Pons (tissue), 1 donor: ENCODE results near the gene ZNF609.
"Not testable (repeated sequence)": the region's sequence is repeated elsewhere in the genome, so short reads cannot be mapped to it uniquely, and the experiment has no call there.

Source experiments
- DNase-seq: peaks from one replicate; pipeline ENCODE4 v3.0.0-alpha.2; 2016; ENCODE audit warnings: low spot score

Gene ZNF609

GRCh38 chr15:64455961-64456371 is 4.4 kb upstream of the ZNF609 start:
- DNase-seq = peak; percentile 71

GRCh38 chr15:64456634-64457108 is 3.7 kb upstream of the ZNF609 start:
- no peak for DNase-seq

GRCh38 chr15:64459066-64459781 is 1.2 kb upstream of the ZNF609 start:
- DNase-seq = no peak

- DNase-seq = peak; percentile 87
Observed at GRCh38 chr15:64460724-64461720, 644 bp downstream of the ZNF609 start.

- peak; percentile 67 for DNase-seq
Observed at GRCh38 chr15:64461721-64462162, 1.4 kb downstream of the ZNF609 start.

GRCh38 chr15:64462492-64462891 is 2.1 kb downstream of the ZNF609 start:
- DNase-seq = no peak

GRCh38 chr15:64464276-64465005 is 4.1 kb downstream of the ZNF609 start:
- DNase-seq = no peak

GRCh38 chr15:64466408-64467141 is 6.2 kb downstream of the ZNF609 start:
- no peak for DNase-seq

GRCh38 chr15:64472161-64472560 is 11.8 kb downstream of the ZNF609 start:
- no peak for DNase-seq

GRCh38 chr15:64474846-64475245 is 14.5 kb downstream of the ZNF609 start:
- no peak for DNase-seq

- no peak for DNase-seq
Observed at GRCh38 chr15:64476550-64476949, 16.2 kb downstream of the ZNF609 start.

GRCh38 chr15:64478863-64479262 is 18.5 kb downstream of the ZNF609 start:
- DNase-seq = no peak

GRCh38 chr15:64480891-64481290 is 20.5 kb downstream of the ZNF609 start:
- no peak for DNase-seq

- DNase-seq = no peak
Observed at GRCh38 chr15:64483749-64484148, 23.4 kb downstream of the ZNF609 start.

- no peak for DNase-seq
Observed at GRCh38 chr15:64485796-64486195, 25.4 kb downstream of the ZNF609 start.

- DNase-seq = peak; percentile 75
Observed at GRCh38 chr15:64490598-64491259, 30.4 kb downstream of the ZNF609 start.

- DNase-seq = no peak
Observed at GRCh38 chr15:64493641-64494040, 33.3 kb downstream of the ZNF609 start.

GRCh38 chr15:64495968-64496367 is 35.6 kb downstream of the ZNF609 start:
- DNase-seq = not testable (repeated sequence)

GRCh38 chr15:64500695-64501395 is 40.5 kb downstream of the ZNF609 start:
- DNase-seq = no peak

GRCh38 chr15:64501396-64501715 is 41.0 kb downstream of the ZNF609 start:
- no peak for DNase-seq
